Muscle of arm (tissue), 12 donors: ENCODE results near the gene FUCA1. TPM values are rescaled to one million over a fixed set of nuclear protein-coding genes. Genes with fewer than 3 reads are reported as not detected.
"Not testable (repeated sequence)": the region's sequence is repeated elsewhere in the genome, so short reads cannot be mapped to it uniquely, and the experiment has no call there.

Experiments used
- DNase-seq: peaks from one replicate; pipeline ENCODE4 v3.0.0-alpha.2; 2013
- polyA plus RNA-seq, 12 donors: library from polyadenylated mRNA; unstranded; fragments of 120-200 nt; gene quantifications; one replicate each; pipeline ENCODE4 v1.2.1, GENCODE V29; 2013; ENCODE audit not compliant: insufficient read length in 12 of 12

Gene FUCA1
- polyA plus RNA-seq, 12 donors: 11.4 to 21.9 (median 15.5) TPM; not detected in 1

- no peak for DNase-seq
These were observed 31.0 kb upstream of the FUCA1 start for GRCh38 chr1:23899070-23899469.

GRCh38 chr1:23897083-23897482 is 29.0 kb upstream of the FUCA1 start:
- no peak for DNase-seq

GRCh38 chr1:23896491-23896890 is 28.4 kb upstream of the FUCA1 start:
- no peak for DNase-seq

GRCh38 chr1:23895993-23896392 is 27.9 kb upstream of the FUCA1 start:
- DNase-seq: no peak

GRCh38 chr1:23895082-23895481 is 27.0 kb upstream of the FUCA1 start:
- no peak for DNase-seq

- no peak for DNase-seq
These were observed 21.0 kb upstream of the FUCA1 start for GRCh38 chr1:23889074-23889473.

- no peak for DNase-seq
These were observed 17.1 kb upstream of the FUCA1 start for GRCh38 chr1:23885222-23885621.

- DNase-seq: no peak
These were observed 14.7 kb upstream of the FUCA1 start for GRCh38 chr1:23882746-23883145.

- no peak for DNase-seq
These were observed 11.7 kb upstream of the FUCA1 start for GRCh38 chr1:23879809-23880208.

- no peak for DNase-seq
These were observed 10.6 kb upstream of the FUCA1 start for GRCh38 chr1:23878668-23879067.

GRCh38 chr1:23875382-23875781 is 7.3 kb upstream of the FUCA1 start:
- no peak for DNase-seq

- no peak for DNase-seq
These were observed 4.3 kb upstream of the FUCA1 start for GRCh38 chr1:23872421-23872820.

- no peak for DNase-seq
These were observed 961 bp upstream of the FUCA1 start for GRCh38 chr1:23869051-23869450.

GRCh38 chr1:23868557-23869016 is 497 bp upstream of the FUCA1 start:
- no peak for DNase-seq

GRCh38 chr1:23867542-23867894 is 572 bp downstream of the FUCA1 start:
- no peak for DNase-seq

GRCh38 chr1:23865543-23865930 is 2.6 kb downstream of the FUCA1 start:
- DNase-seq: peak; percentile 16

- DNase-seq: no peak
These were observed 3.1 kb downstream of the FUCA1 start for GRCh38 chr1:23864801-23865542.

GRCh38 chr1:23862640-23863039 is 5.5 kb downstream of the FUCA1 start:
- DNase-seq: no peak

GRCh38 chr1:23854568-23854967 is 13.5 kb downstream of the FUCA1 start:
- no peak for DNase-seq

- DNase-seq: not testable (repeated sequence)
These were observed 15.0 kb downstream of the FUCA1 start for GRCh38 chr1:23853124-23853523.

- DNase-seq: not testable (repeated sequence)
These were observed 16.7 kb downstream of the FUCA1 start for GRCh38 chr1:23851406-23851805.

- no peak for DNase-seq
These were observed 19.1 kb downstream of the FUCA1 start for GRCh38 chr1:23848673-23849616.
